Tibial artery (tissue), 4 donors: Measurements from ENCODE around the gene IMMP2L.
"Not testable (repeated sequence)": the region's sequence is repeated elsewhere in the genome, so short reads cannot be mapped to it uniquely, and the experiment has no call there.

ENCODE experiments used
- DNase-seq, 2 donors: peaks; one replicate each; pipeline ENCODE4 v3.0.0-alpha.2; 2019
- H3K27ac ChIP-seq, 2 donors: fragments of 200-600 bp; sonication (generic) in 1 of 2; 1 replicate in 1 of 2; 2 replicates in 1 of 2; pipeline ENCODE4 v1.5.1; 2018 to 2019; ENCODE audit warnings: mild to moderate bottlenecking in 1 of 2
- H3K27me3 ChIP-seq, 2 donors: fragments of 200-600 bp; sonication (generic) in 1 of 2; one replicate each; pipeline versions ENCODE4 v1.5.1 to v1.6.0; 2016 to 2019
- H3K36me3 ChIP-seq, 3 donors: fragments of 200-600 bp; sonication (generic) in 2 of 3; one replicate each; pipeline ENCODE4 v1.5.1; 2016 to 2019; ENCODE audit warnings: mild to moderate bottlenecking in 2 of 3
- H3K4me1 ChIP-seq, 4 donors: fragments of 200-600 bp; sonication (generic) in 2 of 4; 1 replicate in 3 of 4; 2 replicates in 1 of 4; pipeline ENCODE4 v1.5.1; 2016 to 2019
- H3K4me3 ChIP-seq, 2 donors: fragments of 200-600 bp; sonication (generic) in 1 of 2; 1 replicate in 1 of 2; 2 replicates in 1 of 2; pipeline ENCODE4 v1.5.1; 2018 to 2019; ENCODE audit warnings: mild to moderate bottlenecking in 2 of 2
- H3K9me3 ChIP-seq, 3 donors: fragments of 200-600 bp; sonication (generic) in 1 of 3; one replicate each; pipeline ENCODE4 v1.5.1; 2016 to 2019
- CTCF ChIP-seq, 2 experiments: fragments of 200-600 bp in 1 of 2; fragments of 450-650 bp in 1 of 2; IDR thresholded peaks; one replicate each; pipeline ENCODE4 v1.5.1; 2017 to 2019; ENCODE audit warnings: antibody characterized with exemption in 2 of 2, mild to moderate bottlenecking in 1 of 2, moderate library complexity in 1 of 2
- intact Hi-C: fragments of 100-400 bp; cut with DNase I; formaldehyde crosslinking; loops from one replicate; pipeline ENCODE4 v1.15.0; 2023; ENCODE audit warnings: low total_unique reads

The IMMP2L gene

GRCh38 chr7:111475419-111475748 is 86.9 kb downstream of the IMMP2L start:
- intact Hi-C loops, result no loop called here
- TF ChIP-seq CTCF (IDR thresholded peaks at IDR 0.05), result no peak
- H3K36me3 ChIP-seq, result no peaks in the 10 kb centered on the region
- H3K4me3 ChIP-seq, result no peak overlapping the region
- no peaks in the 10 kb centered on the region for H3K9me3 ChIP-seq
- DNase-seq, result no peak
- H3K27ac ChIP-seq, result no peak overlapping the region
- H3K4me1 ChIP-seq, result peaks cover 0 to 12% (median 0%) of the 10 kb centered on the region in 4 donors
- H3K27me3 ChIP-seq, result no peaks in the 10 kb centered on the region

- H3K27me3 ChIP-seq, result no peaks in the 10 kb centered on the region
- no peak for DNase-seq
- peaks cover 0 to 12% (median 0%) of the 10 kb centered on the region in 4 donors for H3K4me1 ChIP-seq
- H3K36me3 ChIP-seq, result no peaks in the 10 kb centered on the region
- H3K9me3 ChIP-seq, result no peaks in the 10 kb centered on the region
- intact Hi-C loops, result no loop called here
- no peak for TF ChIP-seq CTCF (IDR thresholded peaks at IDR 0.05)
- no peak overlapping the region for H3K27ac ChIP-seq
- H3K4me3 ChIP-seq, result no peak overlapping the region
Observed at GRCh38 chr7:111474723-111475418, 87.4 kb downstream of the IMMP2L start.

- H3K9me3 ChIP-seq, result no peaks in the 10 kb centered on the region
- no peak overlapping the region for H3K27ac ChIP-seq
- H3K36me3 ChIP-seq, result no peaks in the 10 kb centered on the region
- intact Hi-C loops, result no loop called here
- DNase-seq, result no peak
- H3K27me3 ChIP-seq, result no peaks in the 10 kb centered on the region
- no peak overlapping the region for H3K4me3 ChIP-seq
- H3K4me1 ChIP-seq, result peaks cover 0 to 12% (median 0%) of the 10 kb centered on the region in 4 donors
- no peak for TF ChIP-seq CTCF (IDR thresholded peaks at IDR 0.05)
Observed at GRCh38 chr7:111473449-111474198, 88.7 kb downstream of the IMMP2L start.

GRCh38 chr7:111470998-111471397 is 91.3 kb downstream of the IMMP2L start:
- H3K27ac ChIP-seq, result no peak overlapping the region
- no peaks in the 10 kb centered on the region for H3K36me3 ChIP-seq
- TF ChIP-seq CTCF (IDR thresholded peaks at IDR 0.05), result no peak
- peaks cover 0 to 7% (median 0%) of the 10 kb centered on the region in 4 donors for H3K4me1 ChIP-seq
- no peaks in the 10 kb centered on the region for H3K9me3 ChIP-seq
- DNase-seq, result no peak
- intact Hi-C loops, result no loop called here
- no peak overlapping the region for H3K4me3 ChIP-seq
- no peaks in the 10 kb centered on the region for H3K27me3 ChIP-seq

- intact Hi-C loops, H3K36me3 ChIP-seq, H3K4me3 ChIP-seq, H3K9me3 ChIP-seq, H3K4me1 ChIP-seq, DNase-seq, H3K27me3 ChIP-seq, H3K27ac ChIP-seq: not testable (repeated sequence)
Observed at GRCh38 chr7:111469894-111470293, 92.4 kb downstream of the IMMP2L start.

- H3K4me1 ChIP-seq, DNase-seq, H3K4me3 ChIP-seq, intact Hi-C loops, H3K27me3 ChIP-seq, H3K9me3 ChIP-seq, H3K36me3 ChIP-seq, H3K27ac ChIP-seq: not testable (repeated sequence)
Observed at GRCh38 chr7:111465774-111466173, 96.5 kb downstream of the IMMP2L start.
